ENCODE results near the gene CAMK2B.

- TF ChIP-seq CTCF (conservative IDR thresholded peaks at IDR 0.05) (no peak), ZFX (IDR thresholded peaks at IDR 0.05) (no peak)
These were observed 67.0 kb downstream of the CAMK2B start for GRCh38 chr7:44258423-44258760.
